ENCODE results near the gene ACTG1. TPM values are rescaled to one million over a fixed set of nuclear protein-coding genes. Genes with fewer than 3 reads are reported as not detected.

The ACTG1 gene
- total and polyA plus RNA-seq, 9 of the 15 experiments (the other 6 are each of a cell fraction or from before 2014, with no cell fraction given): 224 to 1,775 (median 568) TPM

DNA sequence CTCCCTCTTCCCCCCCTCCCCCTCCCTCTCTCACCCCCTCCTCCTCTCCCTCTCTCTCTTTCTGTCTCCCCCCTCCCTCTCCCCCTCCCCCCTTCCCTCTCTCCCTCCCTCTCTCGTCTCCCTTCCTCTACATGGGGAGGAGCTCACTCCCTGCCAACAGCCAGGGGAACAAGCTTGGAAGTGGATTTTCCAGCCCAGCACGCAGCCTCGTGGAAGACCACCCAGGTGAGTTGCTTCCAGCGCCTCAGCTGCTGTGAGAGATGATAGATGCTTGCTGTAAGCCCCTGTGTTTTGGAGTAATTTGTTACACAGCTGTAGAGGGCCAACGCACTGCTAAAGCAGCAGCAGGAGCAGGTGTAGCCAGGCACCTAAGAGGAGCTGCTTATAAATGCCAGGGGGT lies 20.8 kb downstream of the ACTG1 start:
- no peaks in the 10 kb centered on the region for H3K9me1 ChIP-seq (ENCODE audit: control insufficient read depth, insufficient read depth, low read length)
- FAIRE-seq (no peak), ATAC-seq (no peak), DNase-seq (ENCODE audit: extremely low read depth in 1 of 4, low spot score in 3 of 4) (no peak)
- ChIA-PET POLR2A (interaction anchor here (3.1 to 4.3 kb wide), 2 partner anchors 15 to 21 kb away, joined by 18 to 46 read pairs; partner anchors contain the start of gene ACTG1), CTCF (ENCODE audit: low intra/inter-chr PET ratio) (no interaction called here)
- H3K4me3 ChIP-seq: no peak overlapping the region
- H3K36me3 ChIP-seq (ENCODE audit: control insufficient read depth, insufficient read depth, low read length): no peaks in the 10 kb centered on the region
- no peak overlapping the region for H2AFZ ChIP-seq (ENCODE audit: low read depth, low read length)
- peaks cover 11% of the 10 kb centered on the region; the same call in 2 of the 3 replicates for H3K79me2 ChIP-seq (ENCODE audit: control insufficient read depth, insufficient read depth, low read length)
- in situ Hi-C loops (cut with MboI): no loop called here
- no peak overlapping the region for H3K4me2 ChIP-seq (ENCODE audit: insufficient read depth, low read length)
- H3K9me3 ChIP-seq (replicated peaks; ENCODE audit: control insufficient read depth, insufficient read depth, low read depth, low read length): no peaks in the 10 kb centered on the region
- no TSS peak for BruUV-seq (replicated peaks)
- H4K20me1 ChIP-seq (replicated peaks; ENCODE audit: control insufficient read depth, insufficient read depth, low read length): no peaks in the 10 kb centered on the region
- peaks cover 7 to 50% of the 10 kb centered on the region in 2 experiments; a peak in 4 of 5 replicates for H3K4me1 ChIP-seq (replicated peaks in 1 of 2; ENCODE audit: control insufficient read depth in 2 of 2, insufficient read depth in 2 of 2, low read length in 2 of 2)
- intact Hi-C loops (cut with micrococcal nuclease): no loop called here
- TF ChIP-seq KDM1A (IDR thresholded peaks at IDR 0.05): 0 out of 4 replicates have a peak, but pooled peaks of 1 of the 2 experiments have one; percentile 12
- TF ChIP-seq, protein P1, sequence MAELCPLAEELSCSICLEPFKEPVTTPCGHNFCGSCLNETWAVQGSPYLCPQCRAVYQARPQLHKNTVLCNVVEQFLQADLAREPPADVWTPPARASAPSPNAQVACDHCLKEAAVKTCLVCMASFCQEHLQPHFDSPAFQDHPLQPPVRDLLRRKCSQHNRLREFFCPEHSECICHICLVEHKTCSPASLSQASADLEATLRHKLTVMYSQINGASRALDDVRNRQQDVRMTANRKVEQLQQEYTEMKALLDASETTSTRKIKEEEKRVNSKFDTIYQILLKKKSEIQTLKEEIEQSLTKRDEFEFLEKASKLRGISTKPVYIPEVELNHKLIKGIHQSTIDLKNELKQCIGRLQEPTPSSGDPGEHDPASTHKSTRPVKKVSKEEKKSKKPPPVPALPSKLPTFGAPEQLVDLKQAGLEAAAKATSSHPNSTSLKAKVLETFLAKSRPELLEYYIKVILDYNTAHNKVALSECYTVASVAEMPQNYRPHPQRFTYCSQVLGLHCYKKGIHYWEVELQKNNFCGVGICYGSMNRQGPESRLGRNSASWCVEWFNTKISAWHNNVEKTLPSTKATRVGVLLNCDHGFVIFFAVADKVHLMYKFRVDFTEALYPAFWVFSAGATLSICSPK (IDR thresholded peaks at IDR 0.05; ENCODE audit: borderline replicate concordance): no peak
- peak overlapping the region in 1 of 2 experiments; percentile 11; a peak in 1 of 4 replicates for H3K9ac ChIP-seq (ENCODE audit: insufficient read depth in 1 of 2, low read depth in 2 of 2, low read length in 2 of 2)
- no peaks in the 10 kb centered on the region for H3K27me3 ChIP-seq (ENCODE audit: control insufficient read depth in 2 of 2, insufficient read depth in 2 of 2, low read length in 2 of 2)
- no peak overlapping the region for H3K27ac ChIP-seq (ENCODE audit: extremely low read depth, low read depth, low read length)
- WGBS (ENCODE audit: insufficient coverage, low coverage, missing lambda C conversion rate): 46% methylated on average over 2 of the region's 5 CpGs

DNA sequence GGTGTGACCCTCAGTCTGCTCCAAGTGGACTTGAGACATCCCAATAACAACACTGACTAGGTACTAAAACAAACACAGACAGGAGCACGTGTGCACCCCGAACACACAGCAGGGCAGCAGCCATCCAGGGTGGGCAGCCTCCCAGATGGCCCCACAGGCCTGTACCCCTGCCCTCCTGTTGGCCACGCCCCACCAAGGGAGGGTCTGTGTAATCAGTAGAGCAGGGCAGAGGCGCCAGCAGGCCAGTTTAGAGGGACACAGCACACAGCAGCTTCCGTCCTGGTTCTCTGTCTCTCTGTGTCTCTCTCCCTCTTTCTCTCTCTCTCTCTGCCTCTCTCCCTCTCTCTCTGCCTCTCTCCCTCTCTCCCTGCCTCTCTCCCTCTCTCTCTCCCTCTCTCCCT lies 21.4 kb downstream of the ACTG1 start:
- 0 out of 3 replicates have a peak, but pooled peaks have one; percentile 5 for ATAC-seq
- intact Hi-C loops (cut with micrococcal nuclease) (no loop called here), in situ Hi-C loops (cut with MboI) (no loop called here)
- CTCF ChIA-PET (ENCODE audit: low intra/inter-chr PET ratio): no interaction called here
- POLR2A ChIA-PET: interaction anchor here (3.1 to 4.3 kb wide), 2 partner anchors 16 to 22 kb away, joined by 18 to 46 read pairs; partner anchors contain the start of gene ACTG1
- H3K4me1 ChIP-seq (replicated peaks in 1 of 2; ENCODE audit: control insufficient read depth in 2 of 2, insufficient read depth in 2 of 2, low read length in 2 of 2): peaks cover 9 to 53% of the 10 kb centered on the region in 2 experiments; a peak in 4 of 5 replicates
- H3K9me3 ChIP-seq (replicated peaks; ENCODE audit: control insufficient read depth, insufficient read depth, low read depth, low read length): no peaks in the 10 kb centered on the region
- H3K4me3 ChIP-seq: no peak overlapping the region
- WGBS (ENCODE audit: insufficient coverage, low coverage, missing lambda C conversion rate): 21% methylated on average over 4 of the region's 5 CpGs
- no peaks in the 10 kb centered on the region for H3K9me1 ChIP-seq (ENCODE audit: control insufficient read depth, insufficient read depth, low read length)
- no peak overlapping the region for H3K4me2 ChIP-seq (ENCODE audit: insufficient read depth, low read length)
- no peak overlapping the region for H3K27ac ChIP-seq (ENCODE audit: extremely low read depth, low read depth, low read length)
- H3K9ac ChIP-seq (ENCODE audit: insufficient read depth in 1 of 2, low read depth in 2 of 2, low read length in 2 of 2): peak overlapping the region in 1 of 2 experiments; percentile 84; a peak in 2 of 4 replicates
- FAIRE-seq: no peak
- peak in 1 of 4 experiments; percentile 38 for DNase-seq (ENCODE audit: extremely low read depth in 1 of 4, low spot score in 3 of 4)
- H3K27me3 ChIP-seq (ENCODE audit: control insufficient read depth in 2 of 2, insufficient read depth in 2 of 2, low read length in 2 of 2): no peaks in the 10 kb centered on the region
- peaks cover 11% of the 10 kb centered on the region; the same call in 2 of the 3 replicates for H3K79me2 ChIP-seq (ENCODE audit: control insufficient read depth, insufficient read depth, low read length)
- H4K20me1 ChIP-seq (replicated peaks; ENCODE audit: control insufficient read depth, insufficient read depth, low read length): no peaks in the 10 kb centered on the region
- H2AFZ ChIP-seq (ENCODE audit: low read depth, low read length): no peak overlapping the region
- no peaks in the 10 kb centered on the region for H3K36me3 ChIP-seq (ENCODE audit: control insufficient read depth, insufficient read depth, low read length)
- TF ChIP-seq PYGO2 (tag; IDR thresholded peaks at IDR 0.05) (no peak), KDM1A (IDR thresholded peaks at IDR 0.05) (peak in 1 of 2 experiments; percentile 32; a peak in 1 of 4 replicates), ZNF121 (CRISPR knock-in tag; conservative IDR thresholded peaks at IDR 0.05) (peak; percentile 87), PCBP1 (IDR thresholded peaks at IDR 0.05; ENCODE audit: low read depth, low read length, poor library complexity, severe bottlenecking) (peak; percentile 68), POLR2G (IDR thresholded peaks at IDR 0.05; ENCODE audit: low read depth, low read length) (0 out of 2 replicates have a peak, but pooled peaks have one; percentile 31)
- BruUV-seq (replicated peaks): no TSS peak

All from K562 (cell line).